Measurements from ENCODE around the gene TXNRD2. TPM values are rescaled to one million over a fixed set of nuclear protein-coding genes. Genes with fewer than 3 reads are reported as not detected.
A peak's percentile ranks its signal among the peaks of the same experiment; 100 is the strongest.

Gene TXNRD2
- total RNA-seq, 2 donors from 2014 or later: 7.3 to 13.6 TPM

DNA sequence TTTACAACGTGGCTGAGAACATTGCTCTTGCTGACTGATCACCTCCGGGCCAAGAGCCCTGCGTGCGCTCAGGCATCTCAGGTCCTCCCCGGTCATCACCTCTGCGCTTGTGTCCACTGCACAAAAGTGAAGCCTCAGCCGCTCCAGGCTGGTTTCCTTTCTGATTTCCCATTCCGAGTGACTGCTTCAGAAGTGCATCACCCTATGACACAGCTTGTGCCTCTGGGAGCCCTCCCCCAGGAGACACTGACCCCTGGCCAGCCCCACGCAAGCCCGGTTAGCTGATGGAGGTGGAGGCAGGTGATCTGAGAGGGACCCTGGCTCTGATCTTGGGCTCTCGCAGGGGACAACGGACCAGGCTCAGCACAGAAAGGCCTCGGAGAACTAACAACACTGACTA is 48.7 kb downstream of the TXNRD2 start:
- H3K27me3 Mint-ChIP-seq (ENCODE audit: insufficient read depth): peaks cover 39% of the 10 kb centered on the region
- H3K4me3 Mint-ChIP-seq: no peak overlapping the region
- Histone ChIP-seq H3K27ac (ENCODE audit: low read depth, low read length) (no peak overlapping the region), H3K4me1 (ENCODE audit: control insufficient read depth, insufficient read depth, low read length) (peaks cover 19% of the 10 kb centered on the region), H3K27me3 (ENCODE audit: control insufficient read depth, insufficient read depth, low read length, poor library complexity, severe bottlenecking) (peaks cover 38% of the 10 kb centered on the region), H3K9me3 (ENCODE audit: control insufficient read depth, low read length) (no peaks in the 10 kb centered on the region), H3K9ac (ENCODE audit: extremely low read depth, low read length, poor library complexity, severe bottlenecking) (no peak overlapping the region), H3K4me3 (ENCODE audit: low read length) (no peak overlapping the region), H3K36me3 (ENCODE audit: control insufficient read depth, insufficient read depth, low read length) (no peaks in the 10 kb centered on the region)
- H3K4me1 Mint-ChIP-seq: peaks cover 16% of the 10 kb centered on the region
- TF ChIP-seq, protein P1, sequence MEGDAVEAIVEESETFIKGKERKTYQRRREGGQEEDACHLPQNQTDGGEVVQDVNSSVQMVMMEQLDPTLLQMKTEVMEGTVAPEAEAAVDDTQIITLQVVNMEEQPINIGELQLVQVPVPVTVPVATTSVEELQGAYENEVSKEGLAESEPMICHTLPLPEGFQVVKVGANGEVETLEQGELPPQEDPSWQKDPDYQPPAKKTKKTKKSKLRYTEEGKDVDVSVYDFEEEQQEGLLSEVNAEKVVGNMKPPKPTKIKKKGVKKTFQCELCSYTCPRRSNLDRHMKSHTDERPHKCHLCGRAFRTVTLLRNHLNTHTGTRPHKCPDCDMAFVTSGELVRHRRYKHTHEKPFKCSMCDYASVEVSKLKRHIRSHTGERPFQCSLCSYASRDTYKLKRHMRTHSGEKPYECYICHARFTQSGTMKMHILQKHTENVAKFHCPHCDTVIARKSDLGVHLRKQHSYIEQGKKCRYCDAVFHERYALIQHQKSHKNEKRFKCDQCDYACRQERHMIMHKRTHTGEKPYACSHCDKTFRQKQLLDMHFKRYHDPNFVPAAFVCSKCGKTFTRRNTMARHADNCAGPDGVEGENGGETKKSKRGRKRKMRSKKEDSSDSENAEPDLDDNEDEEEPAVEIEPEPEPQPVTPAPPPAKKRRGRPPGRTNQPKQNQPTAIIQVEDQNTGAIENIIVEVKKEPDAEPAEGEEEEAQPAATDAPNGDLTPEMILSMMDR (conservative IDR thresholded peaks at IDR 0.05): no peak
- no peak overlapping the region for H3K27ac Mint-ChIP-seq
- DNase-seq: no peak
- H3K9me3 Mint-ChIP-seq: no peaks in the 10 kb centered on the region
- 91 to 92% methylated on average over 5 to 13 of the region's 13 CpGs for WGBS, 2 experiments (ENCODE audit: insufficient coverage in 1 of 2, insufficient read length in 1 of 2)
- H3K36me3 Mint-ChIP-seq (ENCODE audit: low read depth): no peaks in the 10 kb centered on the region

DNA sequence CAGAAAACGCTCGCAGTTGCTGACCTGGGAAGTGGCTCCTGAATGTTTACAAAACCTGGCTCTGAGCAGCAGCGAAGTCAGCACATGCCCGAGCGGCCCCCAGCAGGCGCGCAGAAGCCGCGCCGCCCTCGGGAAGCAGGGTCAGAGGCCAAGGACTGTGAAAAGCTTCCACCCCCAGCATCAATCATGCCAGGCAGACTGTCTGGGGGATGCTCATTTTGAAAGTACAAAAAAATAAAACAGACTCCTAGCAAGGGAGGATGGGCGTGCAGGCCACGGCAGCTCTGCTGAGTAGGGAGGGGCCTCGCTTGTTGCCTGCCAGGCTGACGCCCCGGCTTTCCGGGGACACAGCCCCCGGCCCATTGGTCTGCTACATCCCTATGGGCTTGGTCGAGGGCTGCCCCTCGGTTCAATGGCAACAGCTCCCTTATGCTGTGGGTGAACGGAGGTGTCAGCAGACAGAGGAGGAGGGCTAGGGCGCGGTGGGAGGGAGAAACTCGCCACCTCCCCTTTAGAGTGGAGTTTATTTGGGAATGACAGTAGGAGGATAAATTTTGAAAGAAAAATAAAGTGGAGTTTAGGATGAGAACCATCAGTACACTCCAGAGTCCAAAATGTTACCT is 49.2 kb downstream of the TXNRD2 start:
- Histone ChIP-seq H3K4me1 (ENCODE audit: control insufficient read depth, insufficient read depth, low read length) (peaks cover 19% of the 10 kb centered on the region), H3K9me3 (ENCODE audit: control insufficient read depth, low read length) (no peaks in the 10 kb centered on the region), H3K27ac (ENCODE audit: low read depth, low read length) (peak overlapping the region; percentile 76), H3K36me3 (ENCODE audit: control insufficient read depth, insufficient read depth, low read length) (no peaks in the 10 kb centered on the region), H3K4me3 (ENCODE audit: low read length) (no peak overlapping the region), H3K9ac (ENCODE audit: extremely low read depth, low read length, poor library complexity, severe bottlenecking) (no peak overlapping the region), H3K27me3 (ENCODE audit: control insufficient read depth, insufficient read depth, low read length, poor library complexity, severe bottlenecking) (peaks cover 38% of the 10 kb centered on the region)
- 66 to 81% methylated on average over 15 to 24 of the region's 24 CpGs for WGBS, 2 experiments (ENCODE audit: insufficient coverage in 1 of 2, insufficient read length in 1 of 2)
- TF ChIP-seq, protein P1 (conservative IDR thresholded peaks at IDR 0.05): no peak
- H3K36me3 Mint-ChIP-seq (ENCODE audit: low read depth): no peaks in the 10 kb centered on the region
- H3K9me3 Mint-ChIP-seq: no peaks in the 10 kb centered on the region
- peaks cover 39% of the 10 kb centered on the region for H3K27me3 Mint-ChIP-seq (ENCODE audit: insufficient read depth)
- no peak for DNase-seq
- no peak overlapping the region for H3K27ac Mint-ChIP-seq
- H3K4me1 Mint-ChIP-seq: peaks cover 16% of the 10 kb centered on the region
- no peak overlapping the region for H3K4me3 Mint-ChIP-seq

DNA sequence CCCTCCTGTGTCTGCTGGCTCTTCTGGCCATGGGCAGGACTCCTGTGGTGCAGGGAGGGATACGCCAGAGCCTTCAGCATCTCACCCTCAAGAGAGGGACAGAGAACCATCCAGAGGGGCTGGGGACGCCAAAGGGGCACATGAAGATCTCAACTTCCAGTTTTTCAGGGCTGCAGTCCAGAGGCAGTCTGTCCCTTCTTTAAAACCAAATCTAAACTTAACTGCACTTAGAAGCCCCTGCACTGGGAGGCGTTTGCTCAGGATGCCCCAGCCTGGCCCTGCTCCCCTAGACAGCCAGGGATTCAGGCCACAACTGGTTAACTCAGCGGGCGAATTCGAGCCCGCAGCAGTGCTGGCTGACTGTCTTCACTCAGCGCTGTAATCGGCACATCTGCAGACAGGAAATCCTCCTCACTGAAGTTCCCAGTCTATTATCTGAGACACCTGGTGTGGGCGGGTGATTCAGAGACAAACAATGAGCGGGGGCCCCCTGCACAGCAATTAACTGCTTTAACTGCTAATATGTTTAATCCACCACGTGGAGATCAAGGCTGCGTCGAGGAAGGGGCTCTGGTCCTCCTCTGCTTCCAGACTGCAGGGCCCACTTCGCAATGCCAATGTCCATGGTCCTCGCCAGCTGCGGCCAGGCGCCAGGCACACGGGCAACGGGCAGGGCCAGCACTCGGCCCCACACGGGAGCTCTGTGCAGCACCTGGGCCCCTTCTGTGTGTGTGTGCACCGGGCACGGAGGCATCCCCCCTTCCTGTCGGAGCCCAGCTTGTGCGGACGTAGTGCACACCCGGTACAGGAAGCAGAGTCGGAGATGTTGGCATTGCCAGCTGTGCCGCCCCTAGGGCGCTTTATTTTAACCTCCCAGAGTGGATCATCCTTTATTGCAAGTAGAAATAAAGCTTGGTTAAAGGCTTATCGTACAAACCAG is 50.0 kb downstream of the TXNRD2 start:
- Histone ChIP-seq H3K9me3 (ENCODE audit: control insufficient read depth, low read length) (no peaks in the 10 kb centered on the region), H3K4me1 (ENCODE audit: control insufficient read depth, insufficient read depth, low read length) (peaks cover 19% of the 10 kb centered on the region), H3K4me3 (ENCODE audit: low read length) (no peak overlapping the region), H3K27ac (ENCODE audit: low read depth, low read length) (peak overlapping the region; percentile 76), H3K9ac (ENCODE audit: extremely low read depth, low read length, poor library complexity, severe bottlenecking) (no peak overlapping the region), H3K27me3 (ENCODE audit: control insufficient read depth, insufficient read depth, low read length, poor library complexity, severe bottlenecking) (peaks cover 38% of the 10 kb centered on the region), H3K36me3 (ENCODE audit: control insufficient read depth, insufficient read depth, low read length) (no peaks in the 10 kb centered on the region)
- H3K27ac Mint-ChIP-seq: peak overlapping the region; percentile 52
- no peaks in the 10 kb centered on the region for H3K9me3 Mint-ChIP-seq
- peaks cover 39% of the 10 kb centered on the region for H3K27me3 Mint-ChIP-seq (ENCODE audit: insufficient read depth)
- peaks cover 16% of the 10 kb centered on the region for H3K4me1 Mint-ChIP-seq
- H3K36me3 Mint-ChIP-seq (ENCODE audit: low read depth): no peaks in the 10 kb centered on the region
- peak; percentile 90 for DNase-seq
- no peak overlapping the region for H3K4me3 Mint-ChIP-seq
- TF ChIP-seq, protein P1 (conservative IDR thresholded peaks at IDR 0.05): no peak
- 40 to 44% methylated on average over 25 to 32 of the region's 32 CpGs for WGBS, 2 experiments (ENCODE audit: insufficient coverage in 1 of 2, insufficient read length in 1 of 2)
